BJ (cell line): Measurements from ENCODE around the gene EHBP1. TPM values are rescaled to one million over a fixed set of nuclear protein-coding genes. Genes with fewer than 3 reads are reported as not detected.

Experiments used
- CTCF ChIA-PET: fragments of 350-600 bp; formaldehyde crosslinking; extraction: SDS; loops from one replicate; lab custom pipeline; 2021; ENCODE audit warnings: antibody characterized with exemption, inconsistent platforms; lab: Yijun Ruan, JAX
- POLR2A ChIA-PET: fragments of 300-600 bp; sonication (Branson Sonifier 250); formaldehyde crosslinking; extraction: SDS; loops from one replicate; lab custom pipeline; 2021; ENCODE audit warnings: antibody characterized with exemption; lab: Charles Lee
- DNase-seq: peaks from one replicate; pipeline ENCODE4 v3.0.0-alpha.2; 2011; ENCODE audit warnings: low read depth
- H3K27me3 ChIP-seq: 2 replicates; pipeline ENCODE4 v1.6.0; 2011; ENCODE audit warnings: low read length; ENCODE audit not compliant: control insufficient read depth, insufficient read depth
- H3K36me3 ChIP-seq: 2 replicates; pipeline ENCODE4 v1.5.1; 2011; ENCODE audit warnings: low read length; ENCODE audit not compliant: control insufficient read depth, insufficient read depth
- H3K4me3 ChIP-seq: 2 replicates; pipeline ENCODE4 v1.5.1; 2011; ENCODE audit warnings: low read depth, mild to moderate bottlenecking, control low read depth, low read length
- CTCF ChIP-seq: IDR thresholded peaks from 2 replicates; pipeline ENCODE4 v1.5.1; 2011; ENCODE audit warnings: low read depth, mild to moderate bottlenecking, control low read depth, inconsistent platforms, low read length, moderate library complexity; ENCODE audit not compliant: insufficient read depth
- polyA plus RNA-seq: library from polyadenylated mRNA; depleted of rRNA; stranded (reverse); fragments of >200 nt; gene quantifications from 2 replicates; pipeline ENCODE4 v1.2.3, GENCODE V29; 2011

EHBP1 gene
- polyA plus RNA-seq, 1 experiment, result 43.8 TPM

GRCh38 chr2:63050334-63051041, 345.0 kb downstream of the EHBP1 start, which contains the start of gene OTX1:
Gene OTX1 (plus strand): TSS chr2:63050830. CDS start chr2:63052991, 2,161 bp downstream.
- H3K27me3 ChIP-seq, result peaks cover 24% of the 10 kb centered on the region
- peak within 1 kb of the TSS; percentile 36 for H3K4me3 ChIP-seq
- TF ChIP-seq CTCF, result no peak
- no peak for DNase-seq
- CTCF ChIA-PET, result no interaction called here
- peaks cover 2% of the 10 kb centered on the region; the same call in 1 of the 2 replicates for H3K36me3 ChIP-seq
- POLR2A ChIA-PET, result no interaction called here

- Histone ChIP-seq H3K27me3 (peaks cover 31% of the 10 kb centered on the region), H3K36me3 (peaks cover 2% of the 10 kb centered on the region; the same call in 1 of the 2 replicates), H3K4me3 (peak overlapping the region; percentile 36)
- POLR2A ChIA-PET, result no interaction called here
- no peak for TF ChIP-seq CTCF
- CTCF ChIA-PET, result no interaction called here
- DNase-seq, result no peak
Observed at GRCh38 chr2:63051042-63051794, 345.7 kb downstream of the EHBP1 start.

- CTCF ChIA-PET, result no interaction called here
- TF ChIP-seq CTCF, result no peak
- Histone ChIP-seq H3K27me3 (peaks cover 37% of the 10 kb centered on the region), H3K4me3 (no peak overlapping the region), H3K36me3 (peaks cover 2% of the 10 kb centered on the region; the same call in 1 of the 2 replicates)
- POLR2A ChIA-PET, result no interaction called here
- DNase-seq, result no peak
Observed at GRCh38 chr2:63051795-63052333, 346.4 kb downstream of the EHBP1 start.

- peaks cover 40% of the 10 kb centered on the region for H3K27me3 ChIP-seq
- no peak overlapping the region for H3K4me3 ChIP-seq
- CTCF ChIA-PET, result interaction anchor here (1.2 kb wide), 1 partner anchor 7 kb away, joined by 3 read pairs; no protein-coding TSS in a partner anchor
- no peak for DNase-seq
- POLR2A ChIA-PET, result no interaction called here
- TF ChIP-seq CTCF, result no peak
- peaks cover 2% of the 10 kb centered on the region; the same call in 1 of the 2 replicates for H3K36me3 ChIP-seq
Observed at GRCh38 chr2:63052411-63053080, 347.0 kb downstream of the EHBP1 start.
